Kidney (tissue), 14 donors: ENCODE results near the gene VPS52. TPM values are rescaled to one million over a fixed set of nuclear protein-coding genes. Genes with fewer than 3 reads are reported as not detected.

Source experiments
- DNase-seq, 5 donors: peaks; one replicate each; pipeline ENCODE4 v3.0.0-alpha.2; 2013 to 2020
- FAIRE-seq: peaks from 2 replicates; lab custom pipeline; 2012; peaks lifted over from hg19 to GRCh38; lab: Jason Lieb, UNC
- H3K27ac ChIP-seq, 2 donors: one replicate each; pipeline ENCODE4 v1.7.0; 2013; ENCODE audit warnings: low read depth in 2 of 2, low read length in 2 of 2, inconsistent platforms in 1 of 2
- H3K27me3 ChIP-seq: one replicate; pipeline ENCODE4 v1.7.1; 2013; ENCODE audit warnings: low read length, inconsistent platforms; ENCODE audit not compliant: control insufficient read depth, insufficient read depth
- H3K36me3 ChIP-seq, 3 donors: one replicate each; pipeline versions ENCODE4 v1.7.0 to v1.7.1; 2013; ENCODE audit warnings: low read length in 3 of 3, control low read depth in 1 of 3, inconsistent platforms in 1 of 3; ENCODE audit not compliant: insufficient read depth in 3 of 3, control insufficient read depth in 2 of 3
- H3K4me1 ChIP-seq, 3 donors: one replicate each; pipeline versions ENCODE4 v1.7.0 to v1.7.1; 2013; ENCODE audit warnings: low read length in 3 of 3, inconsistent platforms in 1 of 3, low read depth in 1 of 3; ENCODE audit not compliant: control insufficient read depth in 2 of 3, insufficient read depth in 2 of 3
- H3K4me3 ChIP-seq, 3 donors: one replicate each; pipeline versions ENCODE4 v1.7.0 to v1.8.1; 2013; ENCODE audit warnings: low read length in 3 of 3, control low read depth in 1 of 3, inconsistent platforms in 1 of 3
- H3K9ac ChIP-seq, 3 donors: one replicate each; pipeline versions ENCODE4 v1.7.0 to v1.7.1; 2013; ENCODE audit warnings: low read length in 3 of 3, control low read depth in 1 of 3, inconsistent platforms in 1 of 3
- H3K9me3 ChIP-seq, 3 donors: one replicate each; pipeline versions ENCODE4 v1.7.0 to v1.7.1; 2013; ENCODE audit warnings: low read length in 3 of 3, control low read depth in 1 of 3, inconsistent platforms in 1 of 3; ENCODE audit not compliant: control insufficient read depth in 2 of 3, insufficient read depth in 1 of 3
- CTCF ChIP-seq: IDR thresholded peaks from 3 replicates; pipeline ENCODE4 v1.5.1; 2012; ENCODE audit warnings: mild to moderate bottlenecking, moderate library complexity, borderline replicate concordance; ENCODE audit not compliant: insufficient read depth; ENCODE audit errors: extremely low read depth
- intact Hi-C: fragments of 100-400 bp; cut with DNase I; formaldehyde crosslinking; loops from one replicate; pipeline ENCODE4 v1.11.1; 2022
- polyA plus RNA-seq: library from polyadenylated mRNA; stranded (reverse); fragments of 350-450 nt; fragmentation: Illumina TruSeq; extraction: RNeasy Lipid Tissue Mini Kit (QIAGEN cat#74804); gene quantifications from one replicate; pipeline ENCODE4 v1.2.3, GENCODE V29; 2014; ENCODE audit warnings: low read depth, low replicate concordance; ENCODE audit not compliant: insufficient read depth
- total RNA-seq: library from RNA; stranded (reverse); fragmentation: NEBNext Ultra II Directional; extraction: Animal tissue kit (Norgen Biotek cat#: 25700); gene quantifications from one replicate; pipeline ENCODE4 v1.2.1, GENCODE V29; 2021
- donor health status: control.
- donor health status: control.
- donor health status: control.
- donor health status: control.
- donor health status: control.
- donor health status: DM: yes; HTN: yes; CAD: no.
- donor health status: Normal renal cell carcinoma (clear cell type).

VPS52 gene
- total and polyA plus RNA-seq, 2 donors from 2014 or later = 35.8 to 64.4 TPM

- no peak overlapping the region for H3K4me3 ChIP-seq
- no peak for FAIRE-seq
- peaks cover 0 to 19% (median 7%) of the 10 kb centered on the region in 3 donors for H3K4me1 ChIP-seq
- H3K27me3 ChIP-seq = no peaks in the 10 kb centered on the region
- no peak overlapping the region for H3K9ac ChIP-seq
- no peak for TF ChIP-seq CTCF
- intact Hi-C loops = no loop called here
- H3K27ac ChIP-seq = no peak overlapping the region
- peak in 1 of 5 donors; percentile 27 for DNase-seq
- H3K36me3 ChIP-seq = peaks cover 2 to 25% (median 16%) of the 10 kb centered on the region in 3 donors
- no peaks in the 10 kb centered on the region for H3K9me3 ChIP-seq
These were observed 22.6 kb upstream of the VPS52 start for GRCh38 chr6:33294086-33294823.

- Histone ChIP-seq H3K36me3 (peaks cover 2 to 25% (median 16%) of the 10 kb centered on the region in 3 donors), H3K4me3 (no peak overlapping the region)
- intact Hi-C loops = no loop called here
These were observed 21.5 kb upstream of the VPS52 start for GRCh38 chr6:33292996-33293682.

DNA sequence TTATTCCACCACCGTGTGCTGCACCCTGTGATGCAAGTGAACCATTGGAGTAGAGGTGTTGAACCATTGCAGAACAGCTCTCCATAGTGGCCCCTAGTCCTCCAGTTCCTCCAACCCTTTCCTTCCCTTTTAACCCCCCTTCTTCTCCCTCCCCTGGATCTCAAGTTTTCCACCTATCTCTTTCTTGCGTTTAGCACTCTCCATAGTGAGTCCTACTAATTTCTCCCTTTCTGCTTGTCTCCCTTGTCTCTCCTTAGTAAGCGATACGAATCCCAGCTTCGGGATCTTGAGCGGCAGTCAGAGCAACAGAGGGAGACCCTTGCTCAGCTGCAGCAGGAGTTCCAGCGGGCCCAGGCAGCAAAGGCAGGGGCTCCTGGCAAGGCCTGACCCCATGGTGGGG is 18.8 kb upstream of the VPS52 start:
- intact Hi-C loops = no loop called here
- TF ChIP-seq CTCF = no peak
- Histone ChIP-seq H3K27ac (no peak overlapping the region), H3K36me3 (peaks cover 2 to 36% (median 9%) of the 10 kb centered on the region in 3 donors), H3K4me1 (peaks cover 0 to 16% (median 14%) of the 10 kb centered on the region in 3 donors), H3K27me3 (no peaks in the 10 kb centered on the region), H3K9me3 (no peaks in the 10 kb centered on the region), H3K4me3 (peak overlapping the region; percentile 89 to 99 (median 98)), H3K9ac (peak overlapping the region in 1 of 3 donors; percentile 82)
- FAIRE-seq (no peak), DNase-seq (no peak)

More at GRCh38 chr6:33292996-33293682, 21.5 kb upstream of the VPS52 start:
- no peaks in the 10 kb centered on the region for H3K27me3 ChIP-seq
- FAIRE-seq (no peak), DNase-seq (no peak)
- peaks cover 0 to 24% (median 12%) of the 10 kb centered on the region in 3 donors for H3K4me1 ChIP-seq
- no peak overlapping the region for H3K9ac ChIP-seq
- no peaks in the 10 kb centered on the region for H3K9me3 ChIP-seq
- TF ChIP-seq CTCF = no peak
- H3K27ac ChIP-seq = no peak overlapping the region
